CD4-positive, alpha-beta T cell treated with Interferon gamma for 1 hour (primary cell): Measurements from ENCODE around the gene TEX35.
A peak's percentile ranks its signal among the peaks of the same experiment; 100 is the strongest.
"Not testable (repeated sequence)": the region's sequence is repeated elsewhere in the genome, so short reads cannot be mapped to it uniquely, and the experiment has no call there.

Experiments
- DNase-seq: peaks from one replicate; pipeline ENCODE4 v3.0.0-alpha.2; 2020

The TEX35 gene

DNA sequence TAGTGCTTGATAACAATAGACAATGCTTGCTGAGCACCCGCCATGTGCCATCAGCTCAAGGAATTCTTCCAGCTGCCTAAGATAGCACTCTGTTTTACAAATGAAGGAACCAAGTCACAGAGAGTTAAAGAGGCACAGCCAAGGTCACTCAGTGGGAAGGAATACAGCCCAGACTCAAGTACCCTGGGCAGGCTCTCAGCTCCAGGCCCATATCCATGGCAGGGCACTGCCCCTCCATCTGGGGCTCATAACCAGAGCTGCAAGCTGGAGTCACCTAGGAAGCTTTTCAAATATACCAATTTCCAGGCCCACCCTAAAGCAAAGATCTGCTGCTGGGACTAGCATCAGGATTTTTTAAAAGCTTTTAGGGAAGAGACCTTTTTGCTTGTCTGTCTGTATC, 17.8 kb upstream of the TEX35 start:
- DNase-seq, result no peak

DNA sequence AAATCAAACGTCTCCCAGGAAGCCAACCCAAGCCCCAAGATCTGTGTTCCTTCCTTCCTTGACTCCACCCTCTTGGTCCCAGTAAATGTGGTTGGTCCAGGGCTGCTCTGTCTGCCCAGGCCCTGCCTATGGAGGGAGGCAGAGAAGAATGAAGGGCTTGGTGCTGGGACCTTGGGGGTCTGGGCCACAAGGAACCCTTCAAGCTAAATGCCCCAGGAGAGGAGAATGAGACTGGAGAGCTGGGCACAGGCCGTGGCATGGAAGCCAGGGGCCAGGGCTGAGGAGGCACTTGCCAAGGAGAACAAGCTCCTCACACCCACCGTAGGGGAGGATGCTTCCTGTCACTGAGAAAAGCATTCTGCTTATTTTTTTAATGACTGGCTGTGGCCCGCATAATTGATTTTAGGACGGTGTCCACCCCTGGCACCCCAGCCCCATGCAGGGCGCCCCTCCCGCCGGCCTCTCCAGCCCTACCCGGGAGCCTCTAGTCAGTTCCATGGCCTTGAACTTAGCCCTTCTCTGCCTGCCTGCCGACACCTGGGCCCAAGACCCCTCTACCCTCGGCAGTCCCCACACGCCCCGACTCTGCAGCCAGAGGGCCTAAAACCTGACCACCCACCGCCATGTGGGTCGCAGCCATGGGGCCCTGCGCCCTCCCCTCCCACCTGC, 17.0 kb upstream of the TEX35 start:
- DNase-seq, result no peak

DNA sequence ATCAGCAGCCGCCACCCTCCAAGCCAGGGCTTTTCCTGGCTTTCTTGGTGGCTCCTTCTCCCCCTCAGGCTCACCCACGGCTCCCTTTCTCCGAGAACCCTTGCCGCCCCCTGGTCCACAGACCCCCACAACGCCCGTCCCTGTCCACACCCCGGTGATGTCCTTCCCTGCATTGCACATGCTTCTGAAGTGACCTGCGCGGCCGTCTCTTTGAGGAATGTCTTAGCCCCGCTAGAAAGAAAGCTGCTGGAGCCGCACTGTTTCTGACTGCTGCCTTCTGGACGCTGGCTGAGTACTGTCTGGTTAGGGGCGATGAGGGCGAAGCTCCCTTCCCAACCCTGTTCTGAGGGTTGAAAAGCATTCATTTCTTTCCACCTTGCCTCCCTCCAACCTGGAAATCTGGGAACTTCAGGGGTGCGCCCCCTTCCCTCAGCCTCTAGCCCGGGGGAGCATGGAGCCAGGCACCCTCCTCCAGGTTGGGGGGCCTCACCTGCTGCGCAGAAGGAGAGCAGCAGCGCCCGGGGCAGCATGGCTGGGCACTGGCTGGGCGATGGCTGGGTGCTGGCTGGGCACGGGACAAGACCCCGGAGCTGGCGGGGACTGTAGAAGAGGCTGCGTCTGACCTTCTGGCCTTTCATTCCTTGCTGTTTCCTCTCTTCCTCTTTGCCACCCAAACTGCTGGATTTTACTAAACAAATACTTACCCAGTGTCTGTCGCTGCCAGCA, 16.3 kb upstream of the TEX35 start, which contains the start of gene CLEC20A:
CLEC20A (minus strand) TSS at position 555 of the 726 bp plus-strand sequence; CDS start at position 530, 25 bp downstream.
- DNase-seq, result no peak

DNA sequence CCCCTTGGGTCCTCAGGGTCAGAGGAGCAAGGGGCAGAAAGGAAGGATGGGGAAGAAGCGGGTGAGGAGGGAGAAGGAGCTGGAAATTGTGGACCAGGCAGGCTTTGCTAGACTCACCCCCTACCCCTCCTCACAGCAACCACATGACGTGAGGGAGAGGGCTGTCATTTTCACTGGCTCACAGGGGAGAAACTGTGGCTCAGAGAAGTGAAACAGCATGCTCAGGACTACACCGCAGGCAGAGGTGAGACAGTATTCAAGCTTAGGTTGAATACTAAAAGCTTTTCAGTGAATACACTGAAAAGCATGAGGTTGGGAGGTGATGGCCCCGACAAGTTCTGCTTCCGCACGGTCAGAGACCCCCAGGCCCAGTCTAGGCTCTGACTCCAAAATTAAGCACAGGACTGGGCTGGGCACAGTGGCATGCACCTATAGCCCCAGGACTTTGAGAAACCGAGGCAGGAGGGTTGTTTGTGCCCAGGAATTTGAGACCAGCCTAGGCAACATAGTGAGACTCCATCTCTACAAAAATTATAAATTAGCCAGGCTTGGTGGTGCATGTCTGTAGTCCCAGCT, 14.9 kb upstream of the TEX35 start:
- no peak for DNase-seq

GRCh38 chr1:178498896-178499675, 13.8 kb upstream of the TEX35 start:
- DNase-seq, result no peak

GRCh38 chr1:178500091-178500770, 12.7 kb upstream of the TEX35 start:
- no peak for DNase-seq

DNA sequence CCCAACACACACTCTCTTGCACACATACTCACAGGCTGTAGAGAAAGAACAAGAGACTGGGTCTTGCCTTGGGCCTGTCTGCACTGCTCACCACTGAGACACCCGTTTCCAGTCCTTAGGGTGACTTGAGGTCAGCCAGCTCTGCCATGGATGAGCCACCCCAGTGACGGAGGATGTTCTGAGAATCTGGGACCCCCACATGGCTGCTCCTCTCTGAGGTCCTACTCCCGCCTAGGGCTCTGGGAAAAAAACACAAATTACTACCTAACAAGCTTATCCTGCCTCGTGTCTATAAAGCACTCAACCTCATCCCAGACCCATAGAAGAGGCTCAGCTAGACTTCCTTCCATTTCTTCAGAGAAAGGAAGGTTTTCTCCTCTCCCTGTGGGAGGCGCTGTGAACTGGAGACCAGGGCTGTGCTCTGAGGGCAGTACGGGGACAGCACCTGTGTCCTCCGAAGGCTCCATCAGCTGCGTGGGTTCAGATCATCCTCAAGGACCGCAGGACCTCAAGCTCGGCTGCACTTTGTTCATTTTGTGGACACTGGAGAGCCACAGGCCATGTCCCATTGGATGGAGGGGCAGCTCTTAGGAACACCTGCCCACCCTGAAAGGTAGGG, 11.9 kb upstream of the TEX35 start:
- DNase-seq, result no peak

- DNase-seq, result peak; percentile 41
These were observed 11.1 kb upstream of the TEX35 start for GRCh38 chr1:178501705-178502329.

GRCh38 chr1:178502330-178502714, 10.6 kb upstream of the TEX35 start:
- DNase-seq, result no peak

- DNase-seq, result no peak
These were observed 10.1 kb upstream of the TEX35 start for GRCh38 chr1:178502856-178503255.

- not testable (repeated sequence) for DNase-seq
These were observed 9.6 kb upstream of the TEX35 start for GRCh38 chr1:178503316-178503715.

- DNase-seq, result no peak
These were observed 9.1 kb upstream of the TEX35 start for GRCh38 chr1:178503849-178504248.

GRCh38 chr1:178504286-178504685, 8.6 kb upstream of the TEX35 start:
- no peak for DNase-seq

DNA sequence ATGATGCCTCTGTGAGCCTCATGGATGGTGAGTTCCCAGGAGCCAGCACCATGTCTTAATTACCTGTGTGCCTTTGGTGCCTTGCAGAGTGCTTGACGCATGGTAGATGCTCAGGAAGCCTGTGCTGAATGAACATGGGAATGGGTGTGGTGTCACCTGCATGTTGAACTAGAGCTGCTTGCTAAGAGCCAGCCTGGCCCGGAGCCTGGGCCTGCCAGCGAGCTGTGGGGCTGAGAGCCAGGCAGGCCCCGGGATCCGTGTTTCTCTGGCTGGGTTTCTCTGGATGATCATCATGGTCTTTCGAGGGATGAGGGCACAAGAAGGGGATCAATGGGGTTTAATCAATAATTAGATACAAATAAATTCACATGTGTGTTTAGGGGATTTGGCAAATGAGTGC, 6.7 kb upstream of the TEX35 start:
- DNase-seq, result no peak

GRCh38 chr1:178506669-178507068, 6.2 kb upstream of the TEX35 start:
- no peak for DNase-seq

DNA sequence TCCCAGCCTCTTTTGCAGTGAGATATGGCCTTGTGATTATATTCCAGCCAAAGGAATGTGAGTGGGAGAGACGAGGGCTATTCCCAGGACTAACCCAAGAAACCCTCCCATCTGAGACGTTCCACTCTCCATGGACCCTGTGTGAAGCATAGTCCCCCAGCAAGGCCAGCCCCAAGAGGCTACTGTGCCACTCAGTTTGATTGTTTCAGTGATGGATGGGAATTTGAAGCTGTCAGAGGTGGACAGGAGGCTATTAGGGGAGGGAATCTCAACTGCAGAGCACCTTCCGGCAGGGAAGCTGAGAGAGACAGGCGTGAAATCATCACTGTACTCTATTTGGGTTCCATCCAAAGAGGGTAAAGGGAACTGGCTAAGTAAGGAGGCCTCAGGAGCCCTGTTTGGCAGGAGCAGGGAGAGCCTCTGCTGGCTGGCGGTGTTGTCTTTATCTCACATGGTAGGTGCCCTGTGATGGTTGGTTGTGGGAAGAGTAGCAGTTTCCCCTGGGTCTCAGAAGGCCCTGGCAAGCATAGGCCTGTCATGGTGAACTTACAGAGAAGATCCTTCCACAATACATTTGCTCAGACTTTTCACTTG, 3.4 kb upstream of the TEX35 start:
- no peak for DNase-seq

DNA sequence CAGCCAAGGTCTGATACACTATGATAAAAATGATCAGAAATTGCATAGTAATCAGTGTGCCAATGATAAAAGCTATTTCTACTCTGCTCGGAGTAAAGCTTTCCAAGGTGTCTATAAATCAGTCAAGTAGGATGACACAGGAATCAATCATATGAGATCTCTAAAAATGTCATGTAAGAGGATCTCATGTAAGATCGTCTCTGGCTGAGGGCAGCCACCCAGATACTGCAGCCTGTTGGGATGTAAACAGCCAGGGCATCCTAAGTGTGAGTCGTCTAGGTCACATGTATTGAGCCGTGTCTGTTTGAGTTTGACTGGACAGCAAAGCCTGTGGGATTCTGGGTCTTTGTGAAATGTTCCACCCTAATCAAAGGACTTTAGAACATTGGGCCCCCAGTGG, 2.8 kb upstream of the TEX35 start:
- DNase-seq, result no peak

DNA sequence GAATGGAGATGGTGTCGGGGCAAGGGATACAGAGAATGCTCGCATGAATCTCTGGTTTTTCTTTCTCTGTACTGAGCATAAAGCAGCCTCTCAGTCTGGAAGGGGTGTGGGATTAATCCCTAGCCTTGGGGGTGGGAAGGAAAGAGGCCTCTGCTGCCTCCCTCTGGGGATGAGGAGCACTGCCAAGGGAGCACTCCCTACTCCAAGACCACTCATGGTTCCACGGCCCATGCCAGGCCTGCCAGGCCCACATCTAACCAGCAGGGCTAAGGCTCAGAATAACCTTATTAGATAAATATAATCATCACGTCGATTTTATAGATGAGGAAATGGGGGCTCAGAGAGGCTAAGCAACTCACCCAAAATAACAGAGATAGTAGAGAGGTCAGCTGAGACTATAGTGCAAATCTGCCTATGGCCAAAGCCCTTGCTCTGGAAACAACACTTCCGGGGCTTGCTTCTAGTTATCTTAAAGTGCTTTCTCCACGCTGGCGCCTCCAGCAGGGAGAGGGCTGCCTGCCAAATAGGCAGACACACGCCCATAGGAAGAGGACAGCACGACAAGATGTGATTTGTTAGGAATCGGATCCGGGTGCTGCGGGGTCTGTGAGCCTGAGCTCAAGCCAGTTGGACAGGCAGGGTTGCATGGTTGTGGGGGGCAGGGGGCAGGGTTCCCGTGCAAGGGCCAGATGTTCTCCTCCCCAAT, 522 bp downstream of the TEX35 start:
- no peak for DNase-seq

GRCh38 chr1:178516110-178516509, 3.2 kb downstream of the TEX35 start:
- no peak for DNase-seq

DNA sequence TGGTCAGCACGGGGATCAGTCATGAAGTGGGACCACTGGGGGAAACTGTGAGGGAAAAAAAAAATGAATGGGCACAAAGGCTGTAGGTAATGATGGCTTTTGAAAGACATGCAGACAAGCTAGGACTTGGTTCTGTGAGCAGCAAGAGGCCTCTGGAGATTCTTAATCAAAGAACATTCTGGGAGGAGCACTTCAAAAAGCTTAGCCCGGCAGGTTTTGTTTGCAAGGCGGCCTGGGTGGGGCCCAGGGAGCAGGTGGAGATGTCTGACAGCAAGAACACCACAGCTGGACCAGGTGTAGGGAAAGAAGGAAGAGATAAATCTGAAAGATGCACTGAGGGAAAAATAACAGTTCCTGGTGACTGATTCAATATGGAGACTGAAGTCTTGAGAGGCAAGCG, 6.0 kb downstream of the TEX35 start:
- DNase-seq, result no peak

GRCh38 chr1:178520803-178521202, 7.9 kb downstream of the TEX35 start:
- DNase-seq, result no peak
